GM12891 (cell line): Measurements from ENCODE around the gene CST3.

Source experiments
- PAX5 ChIP-seq: IDR thresholded peaks from 2 replicates; pipeline ENCODE4 v1.6.1; 2011; ENCODE audit warnings: low read length, moderate library complexity, mild to moderate bottlenecking; ENCODE audit not compliant: insufficient read depth, severe bottlenecking
- POLR2A ChIP-seq: IDR thresholded peaks from 2 replicates; pipeline ENCODE4 v1.6.1; 2011; ENCODE audit warnings: low read depth, low read length, control low read depth
- POLR2AphosphoS5 ChIP-seq: IDR thresholded peaks from 2 replicates; pipeline ENCODE4 v1.6.1; 2011; ENCODE audit warnings: low read depth, low read length, control low read depth
- POU2F2 ChIP-seq: IDR thresholded peaks from 2 replicates; pipeline ENCODE4 v1.6.1; 2011; ENCODE audit warnings: low read depth, mild to moderate bottlenecking, control low read depth, low read length, moderate library complexity
- SPI1 ChIP-seq: IDR thresholded peaks from 2 replicates; pipeline ENCODE4 v1.6.1; 2011; ENCODE audit warnings: low read depth, low read length, control low read depth
- TAF1 ChIP-seq: IDR thresholded peaks from 2 replicates; pipeline ENCODE4 v1.6.1; 2011; ENCODE audit warnings: low read depth, low read length, control low read depth

GRCh38 chr20:23659989-23660837 is 22.5 kb upstream of the CST3 start:
- TF ChIP-seq TAF1 (no peak), POLR2A (no peak), POLR2AphosphoS5 (no peak), SPI1 (no peak), PAX5 (no peak), POU2F2 (no peak)
